HG03457 (cell line): Measurements from ENCODE around the gene KIF26B.
"Not testable (repeated sequence)": the region's sequence is repeated elsewhere in the genome, so short reads cannot be mapped to it uniquely, and the experiment has no call there.

Source experiments
- ATAC-seq: cut with Tn5 transposase; IDR thresholded peaks from one replicate; pipeline ENCODE4 v1.9.1; 2021; ENCODE audit warnings: moderate number of reproducible peaks; ENCODE audit not compliant: unreplicated experiment

Gene KIF26B

DNA sequence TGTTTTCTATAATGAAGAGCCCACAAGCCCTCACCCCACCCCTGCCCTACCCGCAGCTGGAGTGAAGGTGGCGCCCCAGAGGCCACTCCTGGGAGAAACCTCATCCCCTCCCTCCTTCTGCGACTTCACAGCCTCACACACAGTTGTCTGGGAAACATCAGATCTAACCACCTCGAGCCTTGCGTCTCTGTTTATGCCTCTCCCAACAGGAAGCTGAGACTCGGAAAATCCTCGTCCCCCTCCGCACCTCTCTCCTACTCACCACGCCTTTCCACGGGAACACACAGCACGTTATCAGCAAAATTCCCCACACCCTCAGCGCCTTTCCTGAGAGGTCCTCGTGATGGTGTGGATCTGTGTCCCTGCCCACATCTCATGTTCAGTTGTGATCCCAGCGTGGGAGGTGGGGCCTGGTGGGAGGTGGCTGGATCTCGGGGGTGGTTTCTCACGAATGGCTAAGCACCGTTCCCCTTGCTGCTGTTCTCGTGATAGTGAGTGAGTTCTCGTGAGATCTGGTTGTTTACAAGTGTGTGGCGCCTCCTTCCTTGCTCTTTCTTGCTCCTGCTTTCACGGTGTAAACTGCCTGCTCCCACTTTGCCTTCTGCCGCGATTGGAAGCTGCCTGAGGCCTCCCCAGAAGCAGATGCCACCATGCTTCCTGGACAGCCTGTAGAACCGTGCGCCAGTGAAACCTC is 190.6 kb downstream of the KIF26B start:
- no peak for ATAC-seq

GRCh38 chr1:245348626-245349025 is 193.8 kb downstream of the KIF26B start:
- no peak for ATAC-seq

- no peak for ATAC-seq
Observed at GRCh38 chr1:245353411-245353810, 198.6 kb downstream of the KIF26B start.

GRCh38 chr1:245353915-245354775 is 199.4 kb downstream of the KIF26B start:
- ATAC-seq, result no peak

DNA sequence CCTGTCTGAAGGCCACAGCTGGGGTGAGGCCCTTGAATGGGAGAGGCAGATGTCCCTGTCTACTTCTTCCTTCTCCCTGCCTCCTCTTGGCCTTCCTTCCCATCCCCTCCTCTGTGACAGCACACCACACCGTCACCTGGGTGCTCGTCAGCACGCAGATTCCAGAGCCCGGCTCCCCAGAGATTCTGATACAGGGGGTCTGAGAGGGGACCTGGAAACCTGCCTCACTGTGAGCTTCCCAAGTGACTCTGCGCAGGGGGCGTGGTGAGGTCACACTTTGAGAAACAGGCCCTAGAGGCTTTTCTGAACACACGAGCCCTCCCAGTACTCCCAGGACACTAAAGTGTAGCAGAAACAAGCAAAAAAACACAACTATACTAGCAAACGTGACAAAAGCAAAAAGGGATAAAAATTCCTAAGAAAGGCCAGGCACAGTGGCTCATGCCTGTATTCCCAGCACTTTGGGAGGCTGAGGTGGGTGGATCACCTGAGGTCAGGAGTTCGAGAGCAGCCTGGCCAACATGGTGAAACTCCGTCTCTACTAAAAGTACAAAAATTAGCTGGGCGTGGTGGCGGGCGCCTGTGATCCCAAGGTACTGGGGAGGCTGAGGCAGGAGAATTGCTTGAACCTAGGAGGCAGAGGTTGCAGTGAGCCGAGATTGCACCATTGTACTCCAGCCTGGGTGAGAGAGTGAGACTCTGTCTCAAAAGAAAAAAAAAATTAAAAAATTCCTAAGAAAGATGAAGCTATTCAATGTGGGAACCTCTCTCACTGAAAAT is 201.3 kb downstream of the KIF26B start:
- not testable (repeated sequence) for ATAC-seq

GRCh38 chr1:245356891-245357585 is 202.3 kb downstream of the KIF26B start:
- ATAC-seq, result no peak

GRCh38 chr1:245359101-245359680 is 204.4 kb downstream of the KIF26B start:
- ATAC-seq, result not testable (repeated sequence)

DNA sequence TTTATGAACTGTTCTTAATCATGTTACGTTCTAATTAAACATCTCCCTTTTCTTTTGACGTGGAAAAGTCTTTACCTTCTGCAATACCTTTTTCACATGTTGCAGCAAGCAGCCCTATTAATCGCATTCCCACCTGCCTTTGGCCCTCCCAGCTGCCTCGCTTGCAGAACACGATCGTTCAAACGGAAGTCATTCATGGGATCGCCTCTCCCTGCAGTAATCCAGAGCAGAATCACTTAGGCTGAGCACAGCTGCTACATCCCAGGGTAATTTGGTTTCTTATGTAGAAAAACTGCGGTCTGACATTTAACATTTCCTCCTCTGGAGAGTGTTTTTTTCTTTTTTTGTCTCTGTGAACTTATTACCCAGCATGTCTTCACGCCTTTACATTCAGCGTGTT is 206.3 kb downstream of the KIF26B start:
- no peak for ATAC-seq

DNA sequence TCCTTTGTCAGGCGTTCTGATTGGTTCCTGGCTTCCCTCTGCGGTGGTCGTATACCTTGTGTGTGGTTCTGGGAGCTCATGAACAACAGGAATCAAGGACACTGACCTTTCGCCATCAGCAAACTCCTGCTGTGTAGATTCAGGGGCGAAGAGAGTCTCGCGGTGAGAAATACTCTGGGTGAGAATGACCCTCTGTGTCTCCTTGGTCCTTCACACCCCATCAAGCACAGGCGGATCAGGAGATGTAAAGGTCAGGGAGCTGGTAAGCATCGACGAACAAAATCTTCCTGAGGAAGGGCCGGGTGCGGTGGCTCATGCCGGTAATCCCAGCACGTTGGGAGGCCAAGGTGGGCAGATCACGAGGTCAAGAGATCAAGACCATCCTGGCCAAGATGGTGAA is 207.2 kb downstream of the KIF26B start:
- no peak for ATAC-seq

DNA sequence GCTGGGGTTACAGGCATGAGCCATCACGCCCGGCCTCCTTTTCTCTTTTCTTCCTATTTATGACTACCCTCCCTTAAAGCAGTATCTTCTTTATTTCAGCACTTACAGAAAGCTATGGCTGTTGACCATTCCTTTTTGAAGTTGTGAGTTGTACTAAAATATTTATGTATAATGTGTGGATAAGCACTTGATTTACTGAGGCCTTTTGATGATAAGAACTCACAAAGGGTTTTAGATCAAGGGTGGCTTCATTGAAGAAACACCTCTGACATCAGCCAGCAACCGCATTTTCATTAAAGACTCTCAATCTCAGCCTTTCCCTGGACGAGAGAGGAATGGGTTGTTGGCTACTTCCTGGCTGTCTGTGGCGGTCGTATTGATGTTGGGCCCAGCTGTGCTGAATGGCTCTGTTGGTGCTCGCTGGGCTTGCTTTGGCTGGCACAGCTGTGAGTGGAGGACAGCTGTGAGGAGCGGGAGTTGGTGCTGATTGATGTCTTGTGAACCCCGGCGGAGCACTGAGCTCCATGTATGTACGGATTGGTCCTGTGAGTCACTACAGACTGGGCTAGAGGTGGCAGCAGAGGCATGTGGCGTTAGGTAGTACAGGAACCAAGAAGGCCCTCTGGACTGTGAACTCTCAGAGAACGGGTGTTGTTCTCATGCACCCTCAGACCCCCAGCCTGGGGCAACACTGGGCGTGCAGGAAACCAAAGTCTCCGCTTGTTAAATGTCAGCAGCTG is 208.8 kb downstream of the KIF26B start:
- no peak for ATAC-seq

DNA sequence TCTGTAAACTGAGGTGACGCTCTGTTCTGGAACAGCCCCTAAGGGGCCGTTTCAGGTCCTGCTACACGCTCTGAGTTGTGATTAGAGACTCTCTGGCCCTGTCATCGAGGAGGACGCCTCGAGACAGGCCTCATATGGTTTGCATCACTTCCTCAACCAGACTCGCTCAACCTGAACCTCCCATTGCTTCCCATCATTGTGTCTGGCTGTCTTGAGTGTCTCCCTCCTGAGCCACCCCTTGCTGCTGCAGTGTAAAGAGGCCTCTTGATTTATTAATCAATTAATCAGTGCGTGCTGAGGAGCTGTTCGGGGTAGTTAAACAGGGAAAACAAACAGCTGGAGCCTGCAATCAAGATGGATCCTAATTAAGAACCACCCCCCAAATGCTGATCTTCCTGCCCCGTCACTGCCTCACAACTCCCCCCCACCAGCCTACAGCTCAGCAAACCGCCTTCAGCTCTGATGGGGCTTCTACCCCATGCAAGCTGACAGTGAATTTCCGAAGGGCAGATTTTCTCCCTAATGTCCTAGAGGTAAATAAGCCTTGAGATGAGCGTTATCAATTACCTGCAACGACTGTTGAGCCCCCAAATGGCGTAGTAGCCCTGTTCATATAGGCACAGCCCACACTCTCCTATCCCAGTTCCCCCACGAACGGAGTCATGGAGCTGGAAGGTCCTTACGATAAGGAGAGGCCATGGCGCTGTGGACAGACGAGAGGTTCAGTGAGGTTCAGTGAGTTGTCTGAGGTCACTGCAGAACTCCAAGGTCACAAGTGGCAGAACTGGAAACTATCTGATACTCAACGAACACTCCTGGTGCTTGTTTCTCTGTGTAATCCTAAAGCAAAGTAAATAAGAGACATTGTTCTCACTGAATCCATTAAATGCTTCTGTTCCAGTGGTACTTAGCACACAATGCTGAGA is 210.6 kb downstream of the KIF26B start:
- no peak for ATAC-seq

- no peak for ATAC-seq
Observed at GRCh38 chr1:245366886-245367285, 212.1 kb downstream of the KIF26B start.

DNA sequence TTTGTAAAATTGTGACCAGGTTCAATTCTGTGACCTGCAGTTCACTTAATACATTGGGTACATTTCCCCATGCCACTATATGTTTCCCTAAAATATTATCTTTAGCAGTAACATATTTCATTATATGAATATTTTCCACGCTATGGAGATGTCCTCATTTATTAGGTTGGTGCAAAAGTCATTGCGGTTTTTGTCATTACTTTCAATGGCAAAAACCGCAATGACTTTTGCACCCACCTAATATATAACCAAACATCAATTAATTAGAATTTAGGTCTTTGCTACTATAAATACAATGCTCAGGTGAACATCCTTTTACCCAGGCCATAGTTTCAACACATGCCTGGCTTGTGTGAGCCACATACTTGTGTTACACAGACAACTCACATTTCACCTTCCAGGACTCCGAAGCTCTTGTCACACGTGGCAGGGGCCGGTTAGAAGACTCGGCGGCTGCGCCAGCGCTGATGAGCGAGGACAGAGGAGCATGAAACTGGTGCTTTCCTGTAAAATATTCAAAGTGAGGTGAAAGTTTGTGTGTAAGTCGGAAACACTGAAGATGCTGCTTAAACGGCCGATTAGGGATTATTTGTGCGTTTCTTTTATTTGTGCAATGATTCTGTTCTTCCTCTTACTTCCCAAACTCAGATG is 215.5 kb downstream of the KIF26B start:
- no peak for ATAC-seq

DNA sequence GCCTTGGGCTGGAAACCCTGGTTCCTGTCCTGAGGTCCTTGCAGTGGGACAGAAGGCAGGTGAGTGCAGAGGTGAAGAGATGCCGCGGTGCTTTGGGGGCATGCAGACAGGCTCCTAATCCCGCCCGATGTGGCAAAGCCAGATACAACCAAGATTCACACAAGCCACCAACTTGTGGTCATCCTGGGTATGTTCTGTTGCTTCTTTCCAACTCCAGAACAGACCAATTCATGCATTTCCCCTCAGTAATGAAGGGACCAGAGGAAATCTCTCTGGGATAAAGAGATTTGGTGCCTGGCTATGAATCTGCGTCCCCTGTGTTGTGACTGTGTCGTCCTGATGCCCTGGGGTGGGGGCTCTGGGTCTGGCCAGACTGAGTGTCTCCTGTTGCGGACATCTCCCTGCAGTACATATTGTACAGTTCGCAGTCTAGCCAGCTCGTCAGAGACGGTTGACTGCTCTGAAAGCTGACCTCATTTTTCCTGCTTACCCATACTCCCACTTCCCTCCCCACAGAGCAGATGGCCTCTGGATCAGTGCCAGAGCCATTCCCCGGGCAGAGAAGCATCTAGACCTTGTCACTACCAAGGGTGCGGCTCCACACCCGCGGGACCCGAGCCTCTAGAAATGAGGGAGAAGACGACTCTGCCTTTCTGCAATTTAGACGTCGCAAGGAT is 216.3 kb downstream of the KIF26B start:
- no peak for ATAC-seq

DNA sequence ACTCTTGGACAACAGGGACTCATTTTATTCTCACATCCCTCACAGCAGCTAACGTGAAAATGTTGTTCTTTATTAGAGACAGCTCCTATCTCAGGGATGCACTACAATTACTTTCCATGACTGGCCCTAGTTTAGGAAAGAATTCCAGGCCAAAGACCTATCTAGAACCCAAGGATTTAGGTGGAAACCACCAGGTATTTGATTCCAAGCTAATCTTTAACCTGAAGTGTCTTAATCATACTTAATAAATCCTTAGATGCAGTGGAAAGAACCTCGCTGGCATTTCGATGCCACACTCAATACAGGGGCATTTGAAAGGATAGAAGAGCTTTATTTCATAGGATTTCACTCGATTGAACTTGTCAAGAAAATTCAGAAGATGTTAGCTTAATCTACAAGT is 218.3 kb downstream of the KIF26B start:
- ATAC-seq, result no peak

GRCh38 chr1:245375789-245376460 is 221.1 kb downstream of the KIF26B start:
- no peak for ATAC-seq

- ATAC-seq, result no peak
Observed at GRCh38 chr1:245377854-245378253, 223.1 kb downstream of the KIF26B start.
